Smooth muscle cell of bladder (primary cell): Measurements from ENCODE around the gene TMEM205. TPM values are rescaled to one million over a fixed set of nuclear protein-coding genes. Genes with fewer than 3 reads are reported as not detected.

Experiments
- total RNA-seq: library from RNA; depleted of rRNA; stranded (reverse); fragments of >200 nt; gene quantifications from 2 replicates; pipeline ENCODE4 v1.2.3, GENCODE V29; 2014

The TMEM205 gene
- total RNA-seq, result 92.3 and 93.8 TPM in 2 replicates

GRCh38 chr19:11346104-11346940 is at the start of gene TMEM205, which contains the start of gene CCDC159:
Gene TMEM205, minus strand, starts transcription at chr19:11346268. Its CDS starts 649 bp downstream, at chr19:11345619.
Gene CCDC159, plus strand, starts transcription at chr19:11346519. Its CDS starts 88 bp downstream, at chr19:11346607.

GRCh38 chr19:11374433-11375142 is 28.5 kb upstream of the TMEM205 start, which contains the start of gene SWSAP1:
Gene SWSAP1, plus strand, starts transcription at chr19:11374666. Its CDS starts 15 bp downstream, at chr19:11374681.

DNA sequence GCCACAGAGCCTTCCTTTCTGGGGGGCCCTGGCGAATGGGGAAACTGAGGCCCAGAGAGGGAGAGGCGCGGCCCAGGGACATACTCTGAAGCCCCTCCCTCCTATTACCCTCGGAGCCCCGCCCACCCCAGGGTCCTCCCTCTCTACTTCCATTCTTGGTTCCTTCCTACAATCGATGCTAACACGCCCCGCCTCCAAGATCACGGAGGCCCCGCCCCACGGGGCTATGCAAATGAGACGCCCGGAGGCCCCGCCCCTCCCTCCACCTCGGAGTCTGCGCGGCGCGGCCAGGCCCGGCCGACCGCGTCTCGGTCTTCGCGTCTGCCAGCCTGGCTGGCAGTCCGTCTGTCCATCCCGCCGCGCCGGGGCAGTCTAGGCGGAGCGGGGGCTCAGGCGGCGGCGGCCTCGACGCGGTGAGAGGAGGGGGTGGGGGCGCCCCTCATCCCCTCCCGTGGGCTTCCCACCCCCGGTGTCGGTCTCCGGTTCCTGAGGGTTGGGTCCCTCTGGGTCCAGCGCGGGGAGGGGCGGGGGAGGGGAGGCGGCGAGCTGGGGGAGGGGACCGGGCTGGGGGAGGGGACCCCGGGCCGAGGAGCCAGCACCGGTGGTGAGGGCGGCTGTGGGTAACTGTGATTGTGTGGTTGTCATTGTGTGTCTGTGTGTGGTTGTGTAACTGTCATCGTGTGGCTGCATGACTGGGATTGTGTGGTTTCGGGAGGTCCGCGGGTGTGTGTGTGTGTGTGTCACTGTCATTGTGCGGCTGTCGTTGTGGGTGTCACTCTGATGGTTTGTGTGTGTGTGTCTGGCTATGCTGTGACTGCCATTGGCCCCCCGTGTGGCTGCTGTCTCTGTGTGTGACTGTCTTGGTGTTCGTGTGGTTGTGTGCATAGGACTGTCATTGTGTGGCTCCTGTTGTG is 9.3 kb upstream of the TMEM205 start, which contains the start of gene PLPPR2:
TSS of gene PLPPR2 (plus strand) at position 273 of the 914 bp plus-strand sequence. CDS start 2,242 bp downstream, outside the sequence.

DNA sequence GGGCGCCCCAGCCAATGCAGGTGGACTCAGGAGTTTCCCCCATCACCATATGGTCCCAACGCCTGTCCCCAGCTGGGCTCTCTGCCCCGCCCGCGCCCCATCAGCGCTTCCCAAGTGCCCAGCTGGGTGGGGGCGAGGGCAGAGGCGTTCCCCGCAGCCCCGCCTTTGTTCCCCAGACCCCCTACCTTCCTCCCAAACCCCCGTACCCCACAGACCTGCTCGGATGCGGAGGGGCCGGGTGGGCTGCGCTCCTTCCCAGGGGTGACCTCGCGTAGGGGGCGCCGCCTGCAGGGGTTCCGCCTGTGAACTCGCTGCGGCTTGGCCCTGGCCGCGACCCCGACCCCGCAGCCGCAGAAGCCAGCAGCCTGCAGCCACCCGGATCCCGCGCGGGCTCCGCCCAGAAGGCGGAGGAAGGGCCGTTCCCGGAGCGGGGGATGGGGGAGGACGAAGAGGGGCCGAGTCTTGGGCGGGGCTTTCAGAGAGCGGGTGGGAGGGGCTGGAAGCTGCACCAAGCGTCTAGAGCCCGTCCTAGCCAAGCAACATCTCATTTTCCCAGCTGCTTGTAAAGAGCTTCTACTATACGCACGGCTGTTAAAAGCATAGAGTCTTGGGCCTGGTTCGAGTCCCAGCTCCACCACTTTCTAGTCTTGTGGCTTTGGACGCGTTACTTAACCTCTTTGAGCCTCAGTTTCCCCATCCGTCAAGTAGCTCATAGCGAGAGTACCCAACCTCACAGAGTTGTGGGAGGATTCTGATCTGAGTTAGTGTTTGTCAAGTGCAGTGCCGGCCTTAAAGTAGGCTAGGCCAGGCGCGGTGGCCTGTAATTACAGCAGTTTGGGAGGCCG is 6.6 kb downstream of the TMEM205 start, which contains the start of gene RAB3D:
TSS of gene RAB3D (minus strand) at position 404 of the 845 bp plus-strand sequence. CDS start 2,258 bp downstream, outside the sequence.

GRCh38 chr19:11295665-11296245 is 50.3 kb downstream of the TMEM205 start, which contains the start of gene TSPAN16:
Gene TSPAN16, plus strand, starts transcription at chr19:11296160. Its CDS starts 138 bp downstream, at chr19:11296298.

Other genes with a start within 250 kb of the TMEM205 start
- gene SPC24, start 190.5 kb downstream of the TMEM205 start, total RNA-seq, result 9.6 and 14.8 TPM in 2 replicates
- 137 and 277 TPM in 2 replicates for gene KANK2, start 148.7 kb downstream of the TMEM205 start, total RNA-seq
- gene ANGPTL8, start 106.6 kb downstream of the TMEM205 start, total RNA-seq, result 0.18 TPM in 1 of 2 replicates, not detected in the other
- gene DOCK6, start 83.7 kb downstream of the TMEM205 start, total RNA-seq, result 5.0 and 7.0 TPM in 2 replicates
- not detected in 2 replicates for gene TSPAN16, start 50.1 kb downstream of the TMEM205 start, total RNA-seq
- 16.2 and 22.2 TPM in 2 replicates for gene RAB3D, start 6.6 kb downstream of the TMEM205 start, total RNA-seq
- 7.0 and 9.6 TPM in 2 replicates for gene CCDC159, start 251 bp upstream of the TMEM205 start, total RNA-seq
- gene PLPPR2, start 9.2 kb upstream of the TMEM205 start, total RNA-seq, result 10.0 and 13.0 TPM in 2 replicates
- gene SWSAP1, start 28.4 kb upstream of the TMEM205 start, total RNA-seq, result 0.37 and 0.43 TPM in 2 replicates
- gene EPOR, start 38.0 kb upstream of the TMEM205 start, total RNA-seq, result 3.8 and 6.0 TPM in 2 replicates
- gene RGL3, start 73.0 kb upstream of the TMEM205 start, total RNA-seq, result 1.4 TPM in 2 replicates
- gene ODAD3, start 88.9 kb upstream of the TMEM205 start, total RNA-seq, result 0.18 and 0.28 TPM in 2 replicates
- gene PRKCSH, start 89.4 kb upstream of the TMEM205 start, total RNA-seq, result 106 and 160 TPM in 2 replicates
- gene ELAVL3, start 134.8 kb upstream of the TMEM205 start, total RNA-seq, result not detected in 2 replicates
- 4.0 and 6.4 TPM in 2 replicates for gene ZNF653, start 159.6 kb upstream of the TMEM205 start, total RNA-seq
- 27.7 and 43.3 TPM in 2 replicates for gene ECSIT, start 182.9 kb upstream of the TMEM205 start, total RNA-seq
- gene CNN1, start 192.6 kb upstream of the TMEM205 start, total RNA-seq, result 7.5 and 16.5 TPM in 2 replicates
- 29.4 and 41.2 TPM in 2 replicates for gene ELOF1, start 213.0 kb upstream of the TMEM205 start, total RNA-seq
- 1.3 and 2.0 TPM in 2 replicates for gene ACP5, start 231.4 kb upstream of the TMEM205 start, total RNA-seq